Body of pancreas (tissue), 4 donors: ENCODE measurements around the gene DDX39B.

Source experiments
- POLR2A ChIP-seq, 3 donors: fragments of 450-650 bp; IDR thresholded peaks; one replicate each; pipeline ENCODE4 v1.6.1; 2016; ENCODE audit warnings: antibody characterized with exemption in 3 of 3, mild to moderate bottlenecking in 2 of 3
- TF ChIP-seq, protein P1 (sequence below), 7 experiments: fragments of 450-650 bp in 4 of 7; fragments of 200-600 bp in 3 of 7; sonication (generic) in 3 of 7; IDR thresholded peaks; one replicate each; pipeline ENCODE4 v1.5.1; 2016 to 2019; ENCODE audit warnings: antibody characterized with exemption in 7 of 7

DNA sequence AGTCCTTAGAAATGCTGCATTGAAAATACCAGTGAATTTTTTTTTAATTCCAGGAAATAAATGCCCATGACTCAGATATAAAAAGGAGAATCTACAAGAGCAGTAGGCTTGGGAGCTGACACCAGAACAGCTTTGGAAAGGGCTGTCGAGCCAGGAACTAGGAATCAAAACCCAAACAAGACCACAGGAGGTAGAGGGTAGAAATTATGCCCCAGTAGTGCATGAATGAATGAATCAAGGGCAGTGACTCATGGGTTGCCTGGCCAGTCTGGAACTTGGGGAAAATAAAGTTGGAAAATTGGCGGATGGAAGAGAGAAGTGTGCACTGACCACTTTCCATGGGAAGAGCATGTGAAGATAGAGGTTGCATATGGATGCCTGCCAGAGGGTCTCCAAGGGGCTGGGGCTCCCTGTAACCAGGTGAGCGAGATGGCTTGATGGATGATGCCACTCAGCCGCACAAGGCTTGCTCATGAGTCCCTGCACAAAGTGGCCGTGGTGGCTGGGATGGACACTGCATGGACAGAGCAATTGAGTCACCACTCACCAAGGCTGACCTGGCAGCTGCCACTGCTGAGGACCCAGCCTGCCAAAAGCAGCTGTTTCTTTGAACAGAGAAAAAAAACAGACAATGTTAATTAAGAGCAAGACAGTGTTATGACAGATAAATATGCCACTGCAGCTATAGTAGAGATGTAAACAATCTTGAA lies 28.2 kb downstream of the DDX39B start:
- TF ChIP-seq, protein P1, sequence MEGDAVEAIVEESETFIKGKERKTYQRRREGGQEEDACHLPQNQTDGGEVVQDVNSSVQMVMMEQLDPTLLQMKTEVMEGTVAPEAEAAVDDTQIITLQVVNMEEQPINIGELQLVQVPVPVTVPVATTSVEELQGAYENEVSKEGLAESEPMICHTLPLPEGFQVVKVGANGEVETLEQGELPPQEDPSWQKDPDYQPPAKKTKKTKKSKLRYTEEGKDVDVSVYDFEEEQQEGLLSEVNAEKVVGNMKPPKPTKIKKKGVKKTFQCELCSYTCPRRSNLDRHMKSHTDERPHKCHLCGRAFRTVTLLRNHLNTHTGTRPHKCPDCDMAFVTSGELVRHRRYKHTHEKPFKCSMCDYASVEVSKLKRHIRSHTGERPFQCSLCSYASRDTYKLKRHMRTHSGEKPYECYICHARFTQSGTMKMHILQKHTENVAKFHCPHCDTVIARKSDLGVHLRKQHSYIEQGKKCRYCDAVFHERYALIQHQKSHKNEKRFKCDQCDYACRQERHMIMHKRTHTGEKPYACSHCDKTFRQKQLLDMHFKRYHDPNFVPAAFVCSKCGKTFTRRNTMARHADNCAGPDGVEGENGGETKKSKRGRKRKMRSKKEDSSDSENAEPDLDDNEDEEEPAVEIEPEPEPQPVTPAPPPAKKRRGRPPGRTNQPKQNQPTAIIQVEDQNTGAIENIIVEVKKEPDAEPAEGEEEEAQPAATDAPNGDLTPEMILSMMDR (IDR thresholded peaks at IDR 0.05) = no peak
- no peak for TF ChIP-seq POLR2A (IDR thresholded peaks at IDR 0.05)
